HG03139 (cell line): Measurements from ENCODE around the gene CD40.
A peak's percentile ranks its signal among the peaks of the same experiment; 100 is the strongest.

Experiments used
- ATAC-seq: cut with Tn5 transposase; IDR thresholded peaks from one replicate; pipeline ENCODE4 v1.9.1; 2021; ENCODE audit not compliant: unreplicated experiment

Gene CD40

GRCh38 chr20:46117704-46118467 is at the start of gene CD40:
Gene CD40 (plus strand): TSS chr20:46118314. CDS start chr20:46118344, 30 bp downstream.
- ATAC-seq: peak; percentile 64

DNA sequence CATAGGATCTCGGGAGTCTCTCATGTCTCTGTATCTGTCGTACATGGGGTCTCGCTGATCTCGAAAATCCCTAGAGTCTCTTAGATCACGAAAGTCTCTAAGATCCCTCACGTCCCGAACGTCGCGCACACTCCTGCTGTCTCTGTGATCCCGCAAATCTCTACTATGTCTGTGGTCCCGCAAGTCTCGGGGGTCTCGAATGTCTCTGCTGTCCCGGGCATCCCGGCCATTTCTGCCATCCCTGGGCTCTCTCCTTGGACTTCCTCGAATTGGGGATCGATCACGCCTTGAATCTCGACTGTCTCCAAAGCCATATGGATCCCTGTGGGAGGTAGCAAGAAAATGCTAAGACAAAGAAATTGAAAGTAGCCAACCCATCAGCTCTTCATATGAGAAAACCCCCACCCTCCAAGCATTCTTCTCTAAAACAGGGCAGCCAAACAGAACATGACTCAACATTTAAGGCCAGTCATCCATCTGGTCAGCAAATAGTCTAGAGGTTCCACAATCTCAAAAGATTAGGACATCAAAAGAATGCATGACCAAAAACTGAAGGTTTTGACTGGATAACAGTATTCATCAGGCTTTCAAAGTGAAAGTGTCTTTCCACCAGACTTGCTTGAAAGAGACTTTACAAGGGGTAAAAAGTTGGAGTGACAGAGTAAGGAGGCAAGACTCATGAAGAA is 47.8 kb upstream of the CD40 start:
- ATAC-seq: no peak

DNA sequence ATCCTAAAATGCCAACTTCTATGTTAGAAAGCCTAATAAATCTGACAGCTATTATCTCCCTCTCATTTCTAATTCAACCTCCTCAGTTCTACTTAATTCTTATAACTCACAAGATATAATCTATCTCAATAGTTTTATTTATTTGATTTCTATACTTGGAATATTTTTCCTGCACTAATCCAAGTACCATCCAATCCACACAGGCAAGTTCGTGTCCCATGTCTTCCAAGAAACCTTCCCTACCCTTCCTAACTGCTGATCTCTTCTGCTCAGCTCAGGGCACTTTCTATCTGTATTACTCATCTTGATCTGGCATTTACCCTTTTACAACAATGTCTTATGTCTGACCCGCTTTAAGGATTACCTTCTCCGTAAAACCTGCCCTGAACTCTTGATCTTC is 46.5 kb upstream of the CD40 start:
- ATAC-seq: no peak

DNA sequence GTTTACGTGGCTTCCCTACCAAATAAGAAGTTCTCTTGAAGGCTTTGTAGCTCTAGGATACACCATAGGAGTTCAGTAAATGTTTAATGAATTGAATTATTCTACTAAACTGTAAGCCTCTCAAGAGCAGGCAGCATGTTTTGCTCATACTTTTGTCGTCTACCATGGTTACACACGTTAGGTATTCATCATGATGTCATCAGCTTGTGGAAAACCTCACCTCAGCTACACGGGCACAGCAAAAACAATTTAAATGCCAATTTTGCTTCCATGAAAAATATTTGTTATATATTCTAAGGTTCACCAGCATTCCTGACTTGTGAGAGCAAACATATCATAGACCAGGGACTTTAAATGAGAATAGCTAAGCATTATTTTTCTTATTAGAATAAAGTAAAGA is 45.1 kb upstream of the CD40 start:
- no peak for ATAC-seq

DNA sequence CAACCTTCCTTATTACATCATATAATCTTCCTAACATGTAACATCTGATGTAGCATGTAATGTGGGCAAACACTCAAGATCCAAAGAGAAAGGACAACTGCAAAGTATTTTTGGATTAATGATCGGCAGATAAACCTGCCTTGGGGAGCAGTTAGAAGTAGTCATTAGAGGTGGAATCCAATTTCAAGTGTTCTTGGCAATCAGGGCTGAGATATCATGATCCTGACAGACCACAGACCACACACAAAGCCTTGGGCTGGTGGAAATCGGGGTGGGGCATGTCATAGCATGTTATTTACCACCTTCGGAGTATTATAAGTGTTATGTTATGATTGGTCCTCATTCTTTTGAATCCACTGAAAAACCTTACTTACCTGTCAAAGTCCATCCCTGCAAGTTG is 44.7 kb upstream of the CD40 start:
- no peak for ATAC-seq

DNA sequence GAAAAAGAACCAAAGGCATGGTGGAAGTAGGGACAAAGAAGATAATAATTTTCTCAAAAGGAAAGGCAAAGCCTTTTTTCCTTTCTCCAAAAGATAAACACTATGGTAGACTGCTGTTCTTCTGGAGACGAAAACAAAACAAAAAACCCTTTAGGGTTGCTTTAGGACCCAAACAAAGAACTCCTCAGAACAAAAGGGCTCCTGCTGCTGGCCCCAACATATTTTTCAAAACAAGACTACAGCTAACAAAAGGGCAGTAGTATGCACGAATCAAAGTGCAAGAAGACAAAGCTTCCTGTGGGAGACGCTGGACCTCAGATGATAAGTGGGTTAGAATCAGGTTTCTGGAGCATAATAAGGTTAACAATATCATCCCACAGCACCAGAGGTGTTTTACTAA is 44.1 kb upstream of the CD40 start:
- ATAC-seq: no peak

DNA sequence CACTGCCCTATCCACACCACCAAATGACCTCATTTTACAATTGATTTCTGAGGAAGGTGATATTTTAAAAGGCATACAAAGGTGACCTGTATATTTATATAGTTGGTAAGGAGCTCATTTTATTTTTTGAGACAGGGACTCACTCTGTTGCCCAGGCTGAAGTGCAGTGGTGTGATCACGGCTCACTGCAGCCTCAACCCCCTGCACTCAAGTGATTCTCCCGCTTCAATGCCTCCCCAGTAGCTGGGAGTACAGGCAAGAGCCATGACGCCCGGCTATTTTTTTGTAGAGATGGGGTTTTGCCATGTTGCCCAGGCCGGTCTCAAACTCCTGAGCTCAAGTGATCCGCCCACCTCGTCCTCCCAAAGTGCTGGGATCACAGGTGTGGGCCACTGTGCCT is 41.3 kb upstream of the CD40 start:
- ATAC-seq: no peak

DNA sequence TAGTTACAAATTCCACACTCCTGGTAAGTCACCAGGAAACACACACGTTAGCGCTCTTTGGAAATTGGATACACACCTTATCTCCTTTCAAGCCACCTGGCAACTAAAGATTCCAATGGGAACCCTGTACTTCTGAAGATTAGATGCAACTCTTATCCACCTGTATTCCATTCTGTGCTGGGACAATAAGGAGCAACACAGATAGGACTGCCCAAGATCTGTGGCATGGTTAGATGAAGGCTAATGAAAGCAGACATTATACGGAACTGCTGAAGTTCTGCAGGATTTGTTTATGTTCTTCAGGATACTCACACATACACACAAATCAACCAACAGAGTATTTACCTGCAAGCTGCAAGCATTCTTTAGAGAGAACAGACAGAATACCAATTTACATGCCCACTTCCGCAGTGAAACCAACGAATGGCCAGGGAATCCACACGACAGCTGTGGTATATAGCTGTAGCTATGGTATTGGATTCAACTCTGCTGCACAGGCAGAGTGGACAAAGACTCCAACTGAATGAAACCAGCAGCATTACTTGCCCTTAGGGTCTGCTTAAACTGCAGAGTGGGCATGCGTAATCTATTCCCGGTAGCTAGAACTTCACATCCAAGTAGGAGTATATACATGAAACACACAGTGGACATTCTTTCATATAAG is 40.3 kb upstream of the CD40 start:
- ATAC-seq: no peak

- ATAC-seq: no peak
Measured at GRCh38 chr20:46078954-46079353, 39.2 kb upstream of the CD40 start.

GRCh38 chr20:46081074-46081473 is 37.0 kb upstream of the CD40 start:
- ATAC-seq: no peak

DNA sequence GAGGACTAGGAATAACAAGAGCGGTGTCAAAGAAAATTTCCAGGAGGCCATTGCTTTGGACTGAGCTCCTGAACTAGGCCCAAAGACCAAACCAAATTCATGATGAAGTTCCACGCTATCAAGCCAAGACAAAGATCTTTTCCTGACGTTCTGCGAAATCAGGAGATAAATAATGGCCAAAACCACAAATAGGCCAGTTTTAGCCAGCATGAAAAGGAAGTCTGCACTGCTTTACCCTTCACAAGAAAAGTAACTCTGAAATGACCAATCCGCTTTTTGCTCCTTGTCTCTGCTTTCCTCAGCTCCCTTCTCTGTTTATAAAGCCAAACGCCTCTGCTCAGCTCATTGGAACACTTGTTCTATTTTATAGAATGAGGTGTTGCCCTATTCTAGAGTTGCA is 35.0 kb upstream of the CD40 start:
- ATAC-seq: no peak

DNA sequence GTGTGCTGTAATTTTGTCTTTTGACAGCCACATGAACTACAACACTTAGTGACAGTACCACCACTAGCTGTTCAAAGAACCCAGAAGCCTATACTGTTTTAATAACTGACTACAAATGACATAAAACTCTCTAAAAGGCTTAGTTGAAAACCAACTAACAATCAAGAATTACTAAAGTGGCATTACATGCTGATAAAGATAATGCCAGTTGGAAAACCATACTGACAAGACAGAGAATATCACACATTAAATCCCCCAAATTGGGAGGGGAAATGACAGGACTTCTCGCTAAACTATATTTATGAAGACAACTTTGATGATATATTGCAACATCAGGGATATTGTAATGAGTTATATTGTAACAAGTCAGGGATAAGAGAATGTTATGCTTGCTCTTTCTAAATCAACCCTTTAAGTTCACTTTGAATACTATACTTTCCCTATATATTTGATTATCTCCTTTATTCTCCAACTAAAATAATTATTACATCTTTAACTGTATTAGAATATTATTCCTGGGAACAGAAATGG is 34.5 kb upstream of the CD40 start:
- ATAC-seq: no peak

- no peak for ATAC-seq
Measured at GRCh38 chr20:46084805-46085178, 33.3 kb upstream of the CD40 start.

GRCh38 chr20:46085179-46085851 is 32.8 kb upstream of the CD40 start:
- ATAC-seq: no peak

- ATAC-seq: no peak
Measured at GRCh38 chr20:46087161-46087560, 31.0 kb upstream of the CD40 start.

DNA sequence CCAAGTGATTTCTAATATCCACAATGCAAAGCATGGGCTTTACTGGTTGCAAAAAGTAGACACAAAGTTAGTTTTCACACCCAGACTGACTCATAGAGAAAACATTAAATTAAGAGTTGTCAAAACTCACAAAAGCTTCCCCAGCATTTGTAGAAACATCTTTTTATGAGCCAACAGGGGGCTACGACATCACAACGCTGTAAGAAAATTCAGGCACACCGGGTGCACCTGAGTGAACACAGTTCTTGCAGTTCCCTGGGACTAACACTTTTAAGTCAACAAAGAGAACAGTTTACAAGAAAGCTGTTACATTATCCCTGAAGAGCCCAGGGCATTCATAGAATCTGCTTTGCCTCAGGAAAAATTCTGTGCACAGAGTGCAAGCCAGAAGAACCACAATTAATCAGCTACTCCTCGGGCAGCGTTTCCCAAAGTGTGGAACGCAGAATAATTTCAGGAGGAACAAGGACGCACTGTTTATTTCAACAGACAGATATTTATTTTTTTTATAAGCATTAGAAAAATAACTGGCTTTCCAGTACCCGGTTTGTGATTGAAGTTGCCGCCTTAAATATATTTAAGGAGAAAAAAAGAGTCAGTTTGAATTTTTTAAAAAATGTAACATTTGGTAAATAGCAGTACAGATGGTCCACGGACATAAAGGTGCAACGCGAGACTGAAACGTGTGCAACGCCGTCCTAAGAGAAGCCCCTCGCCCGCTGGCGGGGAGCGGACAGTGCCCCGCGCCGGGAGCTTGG is 29.5 kb upstream of the CD40 start:
- no peak for ATAC-seq

GRCh38 chr20:46089167-46089416 is 29.0 kb upstream of the CD40 start:
- ATAC-seq: peak; percentile 13

GRCh38 chr20:46089417-46090388 is 28.4 kb upstream of the CD40 start, which contains the start of gene NCOA5:
Gene NCOA5 (minus strand): TSS chr20:46089962. CDS start chr20:46079424, 10,538 bp downstream.
- peak; percentile 86 for ATAC-seq
